Measurements from ENCODE around the gene CACNB1. TPM values are rescaled to one million over a fixed set of nuclear protein-coding genes. Genes with fewer than 3 reads are reported as not detected.

The CACNB1 gene
- total and polyA plus RNA-seq, 2 of the 13 experiments (the other 11 are each of a cell fraction or from before 2014, with no cell fraction given) = 0.75 to 1.5 TPM

GRCh38 chr17:39130205-39130604, 67.3 kb downstream of the CACNB1 start:
- H3K27ac ChIP-seq (ENCODE audit: extremely low read length, insufficient read depth, low read length) = no peak overlapping the region
- H3K27me3 ChIP-seq (ENCODE audit: control insufficient read depth in 1 of 2, insufficient read depth in 2 of 2, low read length in 2 of 2) = peaks cover 1 to 24% of the 10 kb centered on the region in 2 experiments; a peak in 4 of 5 replicates
- no peaks in the 10 kb centered on the region for H4K20me1 ChIP-seq (ENCODE audit: insufficient read depth, low read length)
- FAIRE-seq (no peak), DNase-seq (ENCODE audit: low spot score) (no peak), ATAC-seq (no peak)
- intact Hi-C loops (cut with micrococcal nuclease; ENCODE audit: unreplicated experiment) (no loop called here), in situ Hi-C loops (cut with HindIII; ENCODE audit: extremely low pct_ligation_motif_present, low pct_unique_long_range_greater_than_20kb) (no loop called here)
- no peak overlapping the region for H3K9ac ChIP-seq (ENCODE audit: insufficient read depth, low read depth, low read length)
- H3K36me3 ChIP-seq (replicated peaks in 1 of 2; ENCODE audit: control insufficient read depth in 1 of 2, insufficient read depth in 2 of 2, low read length in 2 of 2) = no peaks in the 10 kb centered on the region
- TF ChIP-seq ZNF543 (CRISPR knock-in tag; IDR thresholded peaks at IDR 0.05) (no peak), ZNF549 (CRISPR knock-in tag; IDR thresholded peaks at IDR 0.05) (no peak), PHF20 (CRISPR knock-in tag; IDR thresholded peaks at IDR 0.05) (no peak), ZFP90 (CRISPR knock-in tag; IDR thresholded peaks at IDR 0.05; ENCODE audit: borderline replicate concordance) (no peak), MED13 (CRISPR knock-in tag; IDR thresholded peaks at IDR 0.05) (no peak), ZKSCAN1 (IDR thresholded peaks at IDR 0.05; ENCODE audit: low read length) (no peak), FOSL2 (CRISPR knock-in tag; IDR thresholded peaks at IDR 0.05) (no peak), ZHX2 (IDR thresholded peaks at IDR 0.05; ENCODE audit: low read depth) (no peak), ZHX2 (CRISPR knock-in tag; IDR thresholded peaks at IDR 0.05; ENCODE audit: borderline replicate concordance) (no peak), NCOA1 (CRISPR knock-in tag; IDR thresholded peaks at IDR 0.05) (no peak), ZNF703 (CRISPR knock-in tag; IDR thresholded peaks at IDR 0.05; ENCODE audit: borderline replicate concordance) (no peak), HCFC1 (IDR thresholded peaks at IDR 0.05; ENCODE audit: low read depth, low read length) (no peak), ELF3 (CRISPR knock-in tag; IDR thresholded peaks at IDR 0.05) (no peak), BRF2 (CRISPR knock-in tag; IDR thresholded peaks at IDR 0.05) (no peak), FOXK2 (IDR thresholded peaks at IDR 0.05) (no peak), CHD4 (IDR thresholded peaks at IDR 0.05; ENCODE audit: borderline replicate concordance, low read length) (no peak), RFX1 (IDR thresholded peaks at IDR 0.05) (no peak)
- TF ChIP-seq, protein P1, sequence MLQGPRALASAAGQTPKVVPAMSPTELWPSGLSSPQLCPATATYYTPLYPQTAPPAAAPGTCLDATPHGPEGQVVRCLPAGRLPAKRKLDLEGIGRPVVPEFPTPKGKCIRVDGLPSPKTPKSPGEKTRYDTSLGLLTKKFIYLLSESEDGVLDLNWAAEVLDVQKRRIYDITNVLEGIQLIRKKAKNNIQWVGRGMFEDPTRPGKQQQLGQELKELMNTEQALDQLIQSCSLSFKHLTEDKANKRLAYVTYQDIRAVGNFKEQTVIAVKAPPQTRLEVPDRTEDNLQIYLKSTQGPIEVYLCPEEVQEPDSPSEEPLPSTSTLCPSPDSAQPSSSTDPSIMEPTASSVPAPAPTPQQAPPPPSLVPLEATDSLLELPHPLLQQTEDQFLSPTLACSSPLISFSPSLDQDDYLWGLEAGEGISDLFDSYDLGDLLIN (CRISPR knock-in tag; IDR thresholded peaks at IDR 0.05; ENCODE audit: borderline replicate concordance) = no peak
- H3K4me1 ChIP-seq (ENCODE audit: insufficient read depth, low read length) = no peaks in the 10 kb centered on the region
- 67% methylated on average over 3 of the region's 3 CpGs for WGBS (ENCODE audit: low lambda C conversion rate)
- H3K4me3 ChIP-seq (replicated peaks in 1 of 3; ENCODE audit: insufficient read depth in 1 of 3, low read depth in 2 of 3, low read length in 3 of 3) = no peak overlapping the region
- H3K9me3 ChIP-seq (ENCODE audit: low read length) = no peaks in the 10 kb centered on the region
- no peak overlapping the region for H3K4me2 ChIP-seq (ENCODE audit: low read depth, low read length)
- POLR2A ChIA-PET = interaction anchor here (0.5 kb wide), 1 partner anchor 23 kb away, joined by 3 read pairs; no protein-coding TSS in a partner anchor
- H2AFZ ChIP-seq (ENCODE audit: low read length) = no peak overlapping the region
- CTCF ChIA-PET (ENCODE audit: low intra/inter-chr PET ratio, low total read pairs) = no interaction called here
- BruUV-seq (replicated peaks) = no TSS peak
- H3K79me2 ChIP-seq (ENCODE audit: insufficient read depth, low read length) = no peaks in the 10 kb centered on the region
